A549 (cell line): Measurements from ENCODE around the gene C3orf52. TPM values are rescaled to one million over a fixed set of nuclear protein-coding genes. Genes with fewer than 3 reads are reported as not detected.

Experiments
- ATAC-seq, 2 experiments: fragments of 200-7000 bp in 1 of 2; fragments of >200 bp in 1 of 2; cut with Nextera tagmentation in 1 of 2; cut with Tn5 transposase in 1 of 2; 3 replicates each; pipeline versions ENCODE4 v1.8.0 to v1.9.1; 2018 to 2020; ENCODE audit warnings: mild to moderate bottlenecking in 1 of 2, moderate library complexity in 1 of 2
- CTCF ChIA-PET: fragments of 300-600 bp; sonication (Branson Sonifier 250); formaldehyde crosslinking; extraction: SDS; loops from one replicate; lab custom pipeline; 2021; ENCODE audit warnings: antibody characterized with exemption, inconsistent platforms; lab: Yijun Ruan, JAX
- POLR2A ChIA-PET: fragments of 350-600 bp; formaldehyde crosslinking; extraction: SDS; loops from one replicate; lab custom pipeline; 2021; ENCODE audit warnings: antibody characterized with exemption, inconsistent platforms; lab: Yijun Ruan, JAX
- DNase-seq, 2 experiments: peaks; one replicate each; pipeline versions ENCODE4 v3.0.0 to v3.0.0-alpha.2; 2011 to 2016; ENCODE audit warnings: low read depth in 1 of 2, low spot score in 1 of 2
- FAIRE-seq: peaks from 2 replicates; lab custom pipeline; 2011; peaks lifted over from hg19 to GRCh38; lab: Jason Lieb, UNC
- H3K27ac ChIP-seq, 2 experiments: fragments of >200 bp; sonication (Bioruptor Twin); formaldehyde crosslinking; 3 replicates each; pipeline ENCODE4 v1.5.1; 2016 to 2017
- H3K4me1 ChIP-seq: fragments of >200 bp; sonication (Bioruptor Twin); formaldehyde crosslinking; 3 replicates; pipeline ENCODE4 v1.6.1; 2016
- H3K4me2 ChIP-seq: fragments of >200 bp; sonication (Bioruptor Twin); formaldehyde crosslinking; 3 replicates; pipeline ENCODE4 v1.6.1; 2016
- H3K4me3 ChIP-seq: fragments of >200 bp; sonication (Bioruptor Twin); formaldehyde crosslinking; 3 replicates; pipeline ENCODE4 v1.5.1; 2016
- H3K9me3 ChIP-seq: fragments of >200 bp; sonication (Bioruptor Twin); formaldehyde crosslinking; 3 replicates; pipeline ENCODE4 v1.6.1; 2016
- BCL3 ChIP-seq: fragments of >200 bp; sonication (Bioruptor Twin); formaldehyde crosslinking; IDR thresholded peaks from 3 replicates; pipeline ENCODE4 v1.6.1; 2016
- BHLHE40 ChIP-seq: IDR thresholded peaks from 2 replicates; pipeline ENCODE4 v1.6.1; 2012; ENCODE audit warnings: low read depth, low read length, inconsistent platforms
- CEBPB ChIP-seq, 2 experiments: fragments of >200 bp in 1 of 2; sonication (Bioruptor Twin) in 1 of 2; formaldehyde crosslinking in 1 of 2; IDR thresholded peaks; 2 replicates each; pipeline ENCODE4 v1.6.1; 2012 to 2016
- CHD2 ChIP-seq: fragments of 150-350 bp; IDR thresholded peaks from 2 replicates; pipeline ENCODE4 v1.6.1; 2014; ENCODE audit warnings: low read length; ENCODE audit not compliant: partially characterized antibody
- CHD4 ChIP-seq: fragments of 200-600 bp; sonication (generic); IDR thresholded peaks from 2 replicates; pipeline ENCODE4 v1.6.1; 2016; ENCODE audit warnings: antibody characterized with exemption, mild to moderate bottlenecking, borderline replicate concordance
- E2F6 ChIP-seq: IDR thresholded peaks from 2 replicates; pipeline ENCODE4 v1.6.1; 2012; ENCODE audit warnings: low read depth, borderline replicate concordance
- EHMT2 ChIP-seq: fragments of 200-600 bp; sonication (generic); IDR thresholded peaks from 2 replicates; pipeline ENCODE4 v1.6.1; 2016; ENCODE audit warnings: antibody characterized with exemption, low read depth, mild to moderate bottlenecking, moderate library complexity
- EP300 ChIP-seq, 2 experiments: fragments of >200 bp; sonication (Bioruptor Twin); formaldehyde crosslinking; IDR thresholded peaks; 2 replicates in 1 of 2; 3 replicates in 1 of 2; pipeline ENCODE4 v1.6.1; 2016 to 2017
- ESRRA ChIP-seq: fragments of 150-350 bp; IDR thresholded peaks from 2 replicates; pipeline ENCODE4 v1.6.1; 2014; ENCODE audit warnings: mild to moderate bottlenecking, low read length, borderline replicate concordance
- FOSB ChIP-seq: fragments of 250-450 bp; sonication (Bioruptor Pico); IDR thresholded peaks from 2 replicates; pipeline ENCODE4 v1.5.0; 2020; ENCODE audit warnings: mild to moderate bottlenecking, moderate library complexity
- FOSL2 ChIP-seq, 2 experiments: fragments of 450-650 bp in 1 of 2; fragments of >200 bp in 1 of 2; sonication (Bioruptor Twin) in 1 of 2; formaldehyde crosslinking; IDR thresholded peaks; 2 replicates each; pipeline versions ENCODE4 v1.5.0 to v1.6.1; 2016 to 2020; ENCODE audit warnings: mild to moderate bottlenecking in 1 of 2, moderate library complexity in 1 of 2
- GATA3 ChIP-seq: IDR thresholded peaks from 2 replicates; pipeline ENCODE4 v1.6.1; 2012; ENCODE audit warnings: borderline replicate concordance
- HEYL ChIP-seq: fragments of 250-450 bp; sonication (Bioruptor Pico); IDR thresholded peaks from 2 replicates; pipeline ENCODE4 v1.8.0; 2021; ENCODE audit warnings: mild to moderate bottlenecking, moderate library complexity
- HOXB13 ChIP-seq: fragments of 250-450 bp; sonication (Bioruptor Pico); IDR thresholded peaks from 2 replicates; pipeline ENCODE4 v1.5.0; 2020; ENCODE audit warnings: low read depth, mild to moderate bottlenecking, moderate library complexity
- MAX ChIP-seq: IDR thresholded peaks from 2 replicates; pipeline ENCODE4 v1.6.1; 2012
- NFE2L2 ChIP-seq: fragments of 150-350 bp; conservative IDR thresholded peaks from 2 replicates; pipeline ENCODE4 v1.6.1; 2014; ENCODE audit warnings: low read length
- NPAS2 ChIP-seq: fragments of 250-450 bp; sonication (Bioruptor Pico); IDR thresholded peaks from 2 replicates; pipeline ENCODE4 v1.8.0; 2022; ENCODE audit warnings: mild to moderate bottlenecking, moderate library complexity, borderline replicate concordance
- NR3C1 ChIP-seq: fragments of >200 bp; sonication (Bioruptor Twin); formaldehyde crosslinking; IDR thresholded peaks from 3 replicates; pipeline ENCODE4 v1.6.1; 2017
- PBX3 ChIP-seq: IDR thresholded peaks from 2 replicates; pipeline ENCODE4 v1.6.1; 2012
- POLR2A ChIP-seq: IDR thresholded peaks from 2 replicates; pipeline ENCODE4 v1.6.1; 2012; ENCODE audit warnings: mild to moderate bottlenecking, low read length
- RARB ChIP-seq: fragments of 250-450 bp; sonication (Bioruptor Pico); IDR thresholded peaks from 2 replicates; pipeline ENCODE4 v1.8.0; 2021; ENCODE audit warnings: mild to moderate bottlenecking, moderate library complexity
- RCOR1 ChIP-seq: fragments of 150-350 bp; IDR thresholded peaks from 2 replicates; pipeline ENCODE4 v1.6.1; 2014; ENCODE audit warnings: antibody characterized with exemption, low read length, low read depth
- TP53 ChIP-seq: fragments of 250-450 bp; sonication (Bioruptor Pico); IDR thresholded peaks from 2 replicates; pipeline ENCODE4 v1.5.0; 2021; ENCODE audit warnings: mild to moderate bottlenecking, moderate library complexity
- ZC3H11A ChIP-seq: fragments of 450-650 bp; IDR thresholded peaks from 2 replicates; pipeline ENCODE4 v1.6.1; 2014; ENCODE audit warnings: antibody characterized with exemption, mild to moderate bottlenecking
- ZSCAN20 ChIP-seq: fragments of 250-450 bp; sonication (Bioruptor Pico); IDR thresholded peaks from 2 replicates; pipeline ENCODE4 v1.8.0; 2022; ENCODE audit warnings: mild to moderate bottlenecking, moderate library complexity
- WGBS: methylation state at CpG from one replicate; pipeline ENCODE4 v1.1.6; 2017; ENCODE audit errors: missing lambda C conversion rate; 5-methylcytosine and 5-hydroxymethylcytosine counted together
- polyA plus RNA-seq, 4 experiments: library from polyadenylated mRNA; depleted of rRNA in 3 of 4; stranded (reverse); fragments of >200 nt; fragmentation: RNase III in 1 of 4; extraction: RNeasy Plus Mini Kit Qiagen cat#74134 plus additional on column Dnase treatment in 1 of 4; gene quantifications; 2 replicates in 3 of 4; 3 replicates in 1 of 4; pipeline ENCODE4 v1.2.3, GENCODE V29; 2011 to 2017
- TF ChIP-seq, protein P1 (sequence below): fragments of 250-450 bp; sonication (Bioruptor Pico); IDR thresholded peaks from 2 replicates; pipeline ENCODE4 v1.5.0; 2020; ENCODE audit warnings: low read depth, mild to moderate bottlenecking, moderate library complexity
- TF ChIP-seq, protein P2 (sequence below): fragments of 250-450 bp; sonication (Bioruptor Pico); IDR thresholded peaks from 2 replicates; pipeline ENCODE4 v1.5.0; 2021; ENCODE audit warnings: mild to moderate bottlenecking, moderate library complexity, borderline replicate concordance

C3orf52 gene
- polyA plus RNA-seq, 2 of the 4 experiments (the other 2 are of a cell fraction): 7.0 to 11.5 TPM

- no peak for ATAC-seq
- no peak overlapping the region for H3K27ac ChIP-seq
- no peaks in the 10 kb centered on the region for H3K4me1 ChIP-seq
- WGBS: 30% methylated on average over 2 of the region's 2 CpGs
- FAIRE-seq: no peak
- no peak overlapping the region for H3K4me3 ChIP-seq
- no peak for DNase-seq
- POLR2A ChIA-PET: no interaction called here
- H3K4me2 ChIP-seq: no peak overlapping the region
- CTCF ChIA-PET: no interaction called here
- H3K9me3 ChIP-seq: peaks cover 15% of the 10 kb centered on the region; the same call in 2 of the 3 replicates
- TF ChIP-seq FOSL2 (IDR thresholded peaks at IDR 0.05) (no peak), FOSL2 (CRISPR knock-in tag; IDR thresholded peaks at IDR 0.05) (no peak), ESRRA (no peak), PBX3 (no peak), ZC3H11A (no peak), CHD4 (no peak), HOXB13 (CRISPR knock-in tag) (no peak), GATA3 (no peak), TP53 (no peak), HEYL (CRISPR knock-in tag) (no peak), CEBPB (IDR thresholded peaks at IDR 0.05) (no peak), NFE2L2 (no peak)
- TF ChIP-seq, protein P1, sequence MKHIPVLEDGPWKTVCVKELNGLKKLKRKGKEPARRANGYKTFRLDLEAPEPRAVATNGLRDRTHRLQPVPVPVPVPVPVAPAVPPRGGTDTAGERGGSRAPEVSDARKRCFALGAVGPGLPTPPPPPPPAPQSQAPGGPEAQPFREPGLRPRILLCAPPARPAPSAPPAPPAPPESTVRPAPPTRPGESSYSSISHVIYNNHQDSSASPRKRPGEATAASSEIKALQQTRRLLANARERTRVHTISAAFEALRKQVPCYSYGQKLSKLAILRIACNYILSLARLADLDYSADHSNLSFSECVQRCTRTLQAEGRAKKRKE (CRISPR knock-in tag): no peak
Measured at GRCh38 chr3:112141293-112141692, 55.1 kb downstream of the C3orf52 start.

- no peak for FAIRE-seq
- no peak overlapping the region for H3K27ac ChIP-seq
- no peaks in the 10 kb centered on the region for H3K4me1 ChIP-seq
- CTCF ChIA-PET: interaction anchor here (0.9 kb wide), 1 partner anchor 149 kb away, joined by 3 read pairs; no protein-coding TSS in a partner anchor
- no peak overlapping the region for H3K4me2 ChIP-seq
- TF ChIP-seq HOXB13 (CRISPR knock-in tag) (no peak), RARB (CRISPR knock-in tag) (no peak), EP300 (IDR thresholded peaks at IDR 0.05) (no peak), NFE2L2 (no peak), CHD2 (no peak), BHLHE40 (no peak), FOSL2 (IDR thresholded peaks at IDR 0.05) (no peak), FOSL2 (CRISPR knock-in tag; IDR thresholded peaks at IDR 0.05) (no peak), FOSB (CRISPR knock-in tag) (no peak), POLR2A (no peak), EHMT2 (no peak)
- TF ChIP-seq, protein P2, sequence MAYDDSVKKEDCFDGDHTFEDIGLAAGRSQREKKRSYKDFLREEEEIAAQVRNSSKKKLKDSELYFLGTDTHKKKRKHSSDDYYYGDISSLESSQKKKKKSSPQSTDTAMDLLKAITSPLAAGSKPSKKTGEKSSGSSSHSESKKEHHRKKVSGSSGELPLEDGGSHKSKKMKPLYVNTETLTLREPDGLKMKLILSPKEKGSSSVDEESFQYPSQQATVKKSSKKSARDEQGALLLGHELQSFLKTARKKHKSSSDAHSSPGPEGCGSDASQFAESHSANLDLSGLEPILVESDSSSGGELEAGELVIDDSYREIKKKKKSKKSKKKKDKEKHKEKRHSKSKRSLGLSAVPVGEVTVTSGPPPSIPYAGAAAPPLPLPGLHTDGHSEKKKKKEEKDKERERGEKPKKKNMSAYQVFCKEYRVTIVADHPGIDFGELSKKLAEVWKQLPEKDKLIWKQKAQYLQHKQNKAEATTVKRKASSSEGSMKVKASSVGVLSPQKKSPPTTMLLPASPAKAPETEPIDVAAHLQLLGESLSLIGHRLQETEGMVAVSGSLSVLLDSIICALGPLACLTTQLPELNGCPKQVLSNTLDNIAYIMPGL: no peak
- POLR2A ChIA-PET: no interaction called here
- ATAC-seq: no peak
- no peak for DNase-seq
- H3K9me3 ChIP-seq: peaks cover 26% of the 10 kb centered on the region
- 40% methylated on average over 1 of the region's 1 CpG for WGBS
- H3K4me3 ChIP-seq: no peak overlapping the region
Measured at GRCh38 chr3:112143251-112143650, 57.1 kb downstream of the C3orf52 start.

DNA sequence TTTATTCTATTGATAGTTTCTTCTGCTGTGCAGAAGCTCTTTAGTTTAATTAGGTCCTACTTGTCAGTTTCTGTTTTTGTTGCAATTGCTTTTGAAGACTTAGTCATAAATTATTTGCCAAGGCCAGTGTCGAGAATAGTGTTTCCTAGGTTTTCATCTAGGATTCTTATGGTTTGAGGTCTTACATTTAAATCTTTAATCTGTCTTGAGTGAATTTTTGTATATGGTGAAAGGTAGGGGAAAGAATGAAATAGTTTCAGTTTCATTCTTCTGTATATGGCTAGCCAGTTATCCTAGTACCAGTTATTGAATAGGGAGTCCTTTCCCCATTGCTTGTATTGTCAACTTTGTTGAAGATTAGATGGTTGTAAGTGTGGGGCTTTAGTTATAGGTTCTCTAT, 57.5 kb downstream of the C3orf52 start:
- no peak overlapping the region for H3K4me3 ChIP-seq
- FAIRE-seq (no peak), ATAC-seq (no peak), DNase-seq (no peak)
- POLR2A ChIA-PET: no interaction called here
- 52% methylated on average over 1 of the region's 1 CpG for WGBS
- H3K4me1 ChIP-seq: no peaks in the 10 kb centered on the region
- H3K9me3 ChIP-seq: peaks cover 31% of the 10 kb centered on the region
- CTCF ChIA-PET: interaction anchor here (0.9 kb wide), 1 partner anchor 149 kb away, joined by 3 read pairs; no protein-coding TSS in a partner anchor
- H3K27ac ChIP-seq: no peak overlapping the region
- H3K4me2 ChIP-seq: no peak overlapping the region
- TF ChIP-seq NPAS2 (no peak), RCOR1 (no peak), FOSB (CRISPR knock-in tag) (no peak), MAX (no peak), GATA3 (no peak), NR3C1 (no peak), CEBPB (IDR thresholded peaks at IDR 0.05) (no peak), BCL3 (no peak), HEYL (CRISPR knock-in tag) (no peak), ZSCAN20 (CRISPR knock-in tag) (no peak), E2F6 (no peak)
- TF ChIP-seq, protein P2: no peak
